WI38 (cell line): ENCODE data around the gene HEG1.

Experiments used
- H3K4me3 ChIP-seq: 2 replicates; pipeline ENCODE4 v1.5.1; 2011; ENCODE audit warnings: low read depth, mild to moderate bottlenecking, control low read depth, low read length
- CTCF ChIP-seq: IDR thresholded peaks from 2 replicates; pipeline ENCODE4 v1.5.1; 2012; ENCODE audit warnings: low read depth, mild to moderate bottlenecking, control low read depth, low read length

The HEG1 gene

GRCh38 chr3:124997303-124998246 is 58.2 kb downstream of the HEG1 start:
- no peak for TF ChIP-seq CTCF
- no peak overlapping the region for H3K4me3 ChIP-seq

- no peak overlapping the region for H3K4me3 ChIP-seq
- TF ChIP-seq CTCF = no peak
Measured at GRCh38 chr3:124995460-124995994, 60.3 kb downstream of the HEG1 start.

- TF ChIP-seq CTCF = no peak
Measured at GRCh38 chr3:124993466-124993865, 62.3 kb downstream of the HEG1 start.

GRCh38 chr3:124992041-124992440 is 63.8 kb downstream of the HEG1 start:
- H3K4me3 ChIP-seq = no peak overlapping the region
- TF ChIP-seq CTCF = no peak

More at GRCh38 chr3:124993466-124993865, 62.3 kb downstream of the HEG1 start:
- H3K4me3 ChIP-seq = no peak overlapping the region

- TF ChIP-seq CTCF = peak; percentile 54
- no peak overlapping the region for H3K4me3 ChIP-seq
Measured at GRCh38 chr3:124986192-124987143, 69.3 kb downstream of the HEG1 start.

GRCh38 chr3:124985349-124985748 is 70.4 kb downstream of the HEG1 start:
- no peak overlapping the region for H3K4me3 ChIP-seq
- no peak for TF ChIP-seq CTCF
